Measurements from ENCODE around the gene CACNA1A. TPM values are rescaled to one million over a fixed set of nuclear protein-coding genes. Genes with fewer than 3 reads are reported as not detected.
"Not testable (repeated sequence)": the region's sequence is repeated elsewhere in the genome, so short reads cannot be mapped to it uniquely, and the experiment has no call there.

The CACNA1A gene
- polyA plus RNA-seq, 1 donor (not counting 4 experiments of a cell fraction or from before 2014, with no cell fraction given): not detected

DNA sequence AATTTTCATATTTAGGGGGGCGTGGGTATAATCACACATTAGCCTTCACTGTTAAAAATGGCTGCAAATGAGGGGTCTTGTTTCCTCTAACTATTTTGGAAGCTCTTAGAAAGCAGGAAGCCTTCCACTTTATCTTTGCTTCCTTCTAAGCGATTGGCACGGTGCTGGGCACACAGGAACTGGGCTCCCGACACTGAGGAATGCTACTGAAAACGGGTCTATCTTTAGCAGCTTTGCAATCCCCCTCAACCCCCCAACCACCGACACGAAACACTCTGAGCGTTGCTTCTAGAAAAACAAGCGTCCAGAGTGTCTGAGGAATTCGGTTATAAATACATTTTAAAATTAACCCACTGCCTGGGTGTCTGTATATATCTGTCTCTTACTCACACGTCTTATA is 143.6 kb downstream of the CACNA1A start:
- dilution Hi-C loops (cut with MboI; ENCODE audit: extremely low pct_ligation_motif_present, low sequenced_read_pairs): no loop called here
- FAIRE-seq: no peak
- H3K27me3 ChIP-seq (ENCODE audit: control insufficient read depth, extremely low read depth, insufficient read depth, low read length): no peaks in the 10 kb centered on the region
- H4K20me1 ChIP-seq (ENCODE audit: control insufficient read depth, extremely low read depth, insufficient read depth, low read length): no peaks in the 10 kb centered on the region
- no peak overlapping the region for H3K9ac ChIP-seq (ENCODE audit: control insufficient read depth, extremely low read depth, insufficient read depth, low read length)
- no peak overlapping the region for H3K4me3 ChIP-seq (ENCODE audit: control insufficient read depth in 2 of 3, extremely low read depth in 1 of 3, insufficient read depth in 2 of 3, low read depth in 1 of 3, low read length in 3 of 3)
- TF ChIP-seq EZH2 (IDR thresholded peaks at IDR 0.05; ENCODE audit: low read length) (no peak), CTCF (optimal IDR thresholded peaks at IDR 0.05 in 1 of 3, IDR thresholded peaks at IDR 0.05 in 1 of 3, conservative IDR thresholded peaks at IDR 0.05 in 1 of 3; ENCODE audit: extremely low read depth in 1 of 3, insufficient read depth in 2 of 3, low read length in 3 of 3) (no peak)
- H3K27ac ChIP-seq (ENCODE audit: control insufficient read depth, insufficient read depth, low read length): no peak overlapping the region
- DNase-seq (ENCODE audit: low read depth, low spot score): no peak
- no peaks in the 10 kb centered on the region for H3K9me1 ChIP-seq (ENCODE audit: control insufficient read depth, extremely low read depth, insufficient read depth, low read length)
- H3K36me3 ChIP-seq (ENCODE audit: control insufficient read depth in 2 of 2, extremely low read depth in 1 of 2, insufficient read depth in 2 of 2, low read length in 2 of 2): no peaks in the 10 kb centered on the region
- H3K4me2 ChIP-seq (ENCODE audit: control insufficient read depth, extremely low read depth, insufficient read depth, low read depth, low read length): no peak overlapping the region
- no peaks in the 10 kb centered on the region for H3K4me1 ChIP-seq (ENCODE audit: control insufficient read depth, extremely low read depth, insufficient read depth, low read length)
- H3K79me2 ChIP-seq (ENCODE audit: control insufficient read depth, insufficient read depth, low read length): no peaks in the 10 kb centered on the region
- no peak overlapping the region for H2AFZ ChIP-seq (ENCODE audit: control insufficient read depth, low read length)
- no peaks in the 10 kb centered on the region for H3K9me3 ChIP-seq (ENCODE audit: control insufficient read depth, low read depth, low read length)

GRCh38 chr19:13361726-13362125 is 144.6 kb downstream of the CACNA1A start:
- DNase-seq (ENCODE audit: low read depth, low spot score); dilution Hi-C loops (cut with MboI; ENCODE audit: extremely low pct_ligation_motif_present, low sequenced_read_pairs); H3K9me3 ChIP-seq (ENCODE audit: control insufficient read depth, low read depth, low read length); H3K9me1 ChIP-seq (ENCODE audit: control insufficient read depth, extremely low read depth, insufficient read depth, low read length); FAIRE-seq; H3K27ac ChIP-seq (ENCODE audit: control insufficient read depth, insufficient read depth, low read length); H4K20me1 ChIP-seq (ENCODE audit: control insufficient read depth, extremely low read depth, insufficient read depth, low read length); H3K36me3 ChIP-seq (ENCODE audit: control insufficient read depth in 2 of 2, extremely low read depth in 1 of 2, insufficient read depth in 2 of 2, low read length in 2 of 2); H3K4me1 ChIP-seq (ENCODE audit: control insufficient read depth, extremely low read depth, insufficient read depth, low read length); H2AFZ ChIP-seq (ENCODE audit: control insufficient read depth, low read length); H3K79me2 ChIP-seq (ENCODE audit: control insufficient read depth, insufficient read depth, low read length); H3K4me3 ChIP-seq (ENCODE audit: control insufficient read depth in 2 of 3, extremely low read depth in 1 of 3, insufficient read depth in 2 of 3, low read depth in 1 of 3, low read length in 3 of 3); H3K27me3 ChIP-seq (ENCODE audit: control insufficient read depth, extremely low read depth, insufficient read depth, low read length); H3K9ac ChIP-seq (ENCODE audit: control insufficient read depth, extremely low read depth, insufficient read depth, low read length); H3K4me2 ChIP-seq (ENCODE audit: control insufficient read depth, extremely low read depth, insufficient read depth, low read depth, low read length): not testable (repeated sequence)

DNA sequence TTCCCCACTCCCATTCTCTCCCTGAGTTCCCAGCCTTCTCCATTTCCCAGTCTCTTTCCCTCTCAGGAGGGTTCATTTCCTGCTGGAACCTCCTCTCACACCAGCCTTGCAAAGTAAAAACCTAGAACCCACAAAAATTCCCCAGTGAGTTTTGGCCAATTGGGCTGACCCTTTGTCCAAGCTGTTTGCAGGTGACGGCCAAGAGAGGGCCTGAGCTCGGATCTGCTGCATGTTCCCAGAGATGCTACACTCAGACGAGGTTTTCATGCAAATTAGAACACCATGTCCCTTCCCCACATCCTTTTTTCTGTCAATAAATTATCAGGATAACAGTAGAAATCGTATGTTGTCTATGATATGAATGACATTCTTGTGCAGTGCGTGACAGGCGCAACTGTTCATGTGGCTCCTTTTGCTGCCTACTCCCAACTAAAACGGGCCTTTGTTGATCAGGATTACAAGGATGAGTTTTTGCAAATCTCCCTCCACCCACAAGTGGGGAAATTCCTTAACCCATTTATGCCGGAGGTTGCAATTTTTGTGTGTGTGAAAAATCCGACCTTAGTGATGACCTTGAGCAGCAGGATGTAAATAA is 149.5 kb downstream of the CACNA1A start:
- FAIRE-seq: no peak
- Histone ChIP-seq H3K4me2 (ENCODE audit: control insufficient read depth, extremely low read depth, insufficient read depth, low read depth, low read length) (no peak overlapping the region), H3K9me3 (ENCODE audit: control insufficient read depth, low read depth, low read length) (no peaks in the 10 kb centered on the region), H3K27ac (ENCODE audit: control insufficient read depth, insufficient read depth, low read length) (no peak overlapping the region), H2AFZ (ENCODE audit: control insufficient read depth, low read length) (no peak overlapping the region), H3K4me3 (ENCODE audit: control insufficient read depth in 2 of 3, extremely low read depth in 1 of 3, insufficient read depth in 2 of 3, low read depth in 1 of 3, low read length in 3 of 3) (no peak overlapping the region), H3K36me3 (ENCODE audit: control insufficient read depth in 2 of 2, extremely low read depth in 1 of 2, insufficient read depth in 2 of 2, low read length in 2 of 2) (no peaks in the 10 kb centered on the region), H4K20me1 (ENCODE audit: control insufficient read depth, extremely low read depth, insufficient read depth, low read length) (no peaks in the 10 kb centered on the region), H3K27me3 (ENCODE audit: control insufficient read depth, extremely low read depth, insufficient read depth, low read length) (no peaks in the 10 kb centered on the region), H3K4me1 (ENCODE audit: control insufficient read depth, extremely low read depth, insufficient read depth, low read length) (no peaks in the 10 kb centered on the region), H3K9ac (ENCODE audit: control insufficient read depth, extremely low read depth, insufficient read depth, low read length) (no peak overlapping the region), H3K79me2 (ENCODE audit: control insufficient read depth, insufficient read depth, low read length) (no peaks in the 10 kb centered on the region), H3K9me1 (ENCODE audit: control insufficient read depth, extremely low read depth, insufficient read depth, low read length) (no peaks in the 10 kb centered on the region)
- TF ChIP-seq CTCF (optimal IDR thresholded peaks at IDR 0.05 in 1 of 3, IDR thresholded peaks at IDR 0.05 in 1 of 3, conservative IDR thresholded peaks at IDR 0.05 in 1 of 3; ENCODE audit: extremely low read depth in 1 of 3, insufficient read depth in 2 of 3, low read length in 3 of 3) (no peak), EZH2 (IDR thresholded peaks at IDR 0.05; ENCODE audit: low read length) (no peak)
- no peak for DNase-seq (ENCODE audit: low read depth, low spot score)
- dilution Hi-C loops (cut with MboI; ENCODE audit: extremely low pct_ligation_motif_present, low sequenced_read_pairs): loop anchor here (10.0 kb wide), 1 partner anchor 358 kb away; no protein-coding TSS in a partner anchor

Measured in keratinocyte (primary cell).